Measurements from ENCODE around the gene RASGRF2.

DNA sequence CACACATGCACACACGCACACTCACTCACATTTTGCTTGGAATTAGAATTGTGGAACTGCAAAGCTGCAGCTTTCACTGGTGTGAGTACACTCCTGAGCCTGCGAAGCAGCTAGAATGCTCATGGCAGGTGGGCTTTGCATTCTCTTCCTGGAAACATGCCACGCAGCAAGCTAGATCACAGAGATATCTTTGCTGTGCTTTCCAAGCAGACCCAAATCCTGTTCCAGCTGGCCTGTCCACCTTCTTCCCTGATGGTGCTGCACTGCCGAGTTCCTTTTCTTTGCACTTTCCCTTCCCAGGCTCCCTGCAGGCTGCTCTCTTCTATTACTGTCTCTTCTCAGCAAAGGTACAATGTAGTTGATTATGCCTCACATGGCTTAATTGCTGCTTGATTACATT is 180.3 kb downstream of the RASGRF2 start:
- TF ChIP-seq POLR2AphosphoS5 (IDR thresholded peaks at IDR 0.05; ENCODE audit: borderline replicate concordance, low read depth, low read length) (no peak), EZH2 (IDR thresholded peaks at IDR 0.05) (no peak)
